Measurements from ENCODE around the gene FOSB. TPM values are rescaled to one million over a fixed set of nuclear protein-coding genes. Genes with fewer than 3 reads are reported as not detected.

FOSB gene
- total and polyA plus RNA-seq, 9 of the 15 experiments (the other 6 are each of a cell fraction or from before 2014, with no cell fraction given): 0.11 to 2.7 (median 0.73) TPM

- FAIRE-seq: no peak
- in situ Hi-C loops (cut with MboI) (no loop called here), intact Hi-C loops (cut with micrococcal nuclease) (no loop called here)
- no peak for DNase-seq (ENCODE audit: extremely low read depth in 1 of 4, low spot score in 3 of 4)
- H3K4me3 ChIP-seq: no peak overlapping the region
- no peaks in the 10 kb centered on the region for H3K27me3 ChIP-seq (ENCODE audit: control insufficient read depth in 2 of 2, insufficient read depth in 2 of 2, low read length in 2 of 2)
- ChIA-PET CTCF (ENCODE audit: low intra/inter-chr PET ratio) (no interaction called here), POLR2A (interaction anchor here (1.2 kb wide), 1 partner anchor 24 kb away, joined by 3 read pairs; no protein-coding TSS in a partner anchor)
- no peaks in the 10 kb centered on the region for H3K9me1 ChIP-seq (ENCODE audit: control insufficient read depth, insufficient read depth, low read length)
- WGBS (ENCODE audit: insufficient coverage, low coverage, missing lambda C conversion rate): 72% methylated on average over 8 of the region's 9 CpGs
- H3K9ac ChIP-seq (ENCODE audit: insufficient read depth in 1 of 2, low read depth in 2 of 2, low read length in 2 of 2): no peak overlapping the region
- H3K4me2 ChIP-seq (ENCODE audit: insufficient read depth, low read length): no peak overlapping the region
- H3K4me1 ChIP-seq (replicated peaks in 1 of 2; ENCODE audit: control insufficient read depth in 2 of 2, insufficient read depth in 2 of 2, low read length in 2 of 2): peaks cover 24 to 55% of the 10 kb centered on the region in 2 experiments
- ATAC-seq: no peak
- TF ChIP-seq PTBP1 (IDR thresholded peaks at IDR 0.05; ENCODE audit: low read depth, low read length): no peak
- TF ChIP-seq CEBPB (tag; IDR thresholded peaks at IDR 0.05): peak; percentile 59
- TF ChIP-seq, protein P1, sequence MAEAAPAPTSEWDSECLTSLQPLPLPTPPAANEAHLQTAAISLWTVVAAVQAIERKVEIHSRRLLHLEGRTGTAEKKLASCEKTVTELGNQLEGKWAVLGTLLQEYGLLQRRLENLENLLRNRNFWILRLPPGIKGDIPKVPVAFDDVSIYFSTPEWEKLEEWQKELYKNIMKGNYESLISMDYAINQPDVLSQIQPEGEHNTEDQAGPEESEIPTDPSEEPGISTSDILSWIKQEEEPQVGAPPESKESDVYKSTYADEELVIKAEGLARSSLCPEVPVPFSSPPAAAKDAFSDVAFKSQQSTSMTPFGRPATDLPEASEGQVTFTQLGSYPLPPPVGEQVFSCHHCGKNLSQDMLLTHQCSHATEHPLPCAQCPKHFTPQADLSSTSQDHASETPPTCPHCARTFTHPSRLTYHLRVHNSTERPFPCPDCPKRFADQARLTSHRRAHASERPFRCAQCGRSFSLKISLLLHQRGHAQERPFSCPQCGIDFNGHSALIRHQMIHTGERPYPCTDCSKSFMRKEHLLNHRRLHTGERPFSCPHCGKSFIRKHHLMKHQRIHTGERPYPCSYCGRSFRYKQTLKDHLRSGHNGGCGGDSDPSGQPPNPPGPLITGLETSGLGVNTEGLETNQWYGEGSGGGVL (CRISPR knock-in tag; IDR thresholded peaks at IDR 0.05): no peak
- H3K36me3 ChIP-seq (ENCODE audit: control insufficient read depth, insufficient read depth, low read length): peaks cover 3% of the 10 kb centered on the region; the same call in 1 of the 3 replicates
- BruUV-seq (replicated peaks): no TSS peak
- H3K27ac ChIP-seq (ENCODE audit: extremely low read depth, low read depth, low read length): no peak overlapping the region
- no peaks in the 10 kb centered on the region for H3K9me3 ChIP-seq (replicated peaks; ENCODE audit: control insufficient read depth, insufficient read depth, low read depth, low read length)
- peaks cover 26% of the 10 kb centered on the region for H3K79me2 ChIP-seq (ENCODE audit: control insufficient read depth, insufficient read depth, low read length)
- no peak overlapping the region for H2AFZ ChIP-seq (ENCODE audit: low read depth, low read length)
- H4K20me1 ChIP-seq (replicated peaks; ENCODE audit: control insufficient read depth, insufficient read depth, low read length): no peaks in the 10 kb centered on the region
Observed at GRCh38 chr19:45503909-45504308, 36.1 kb downstream of the FOSB start.
